ENCODE results near the gene GSG1L. TPM values are rescaled to one million over a fixed set of nuclear protein-coding genes. Genes with fewer than 3 reads are reported as not detected.
"Not testable (repeated sequence)": the region's sequence is repeated elsewhere in the genome, so short reads cannot be mapped to it uniquely, and the experiment has no call there.

Gene GSG1L
- total RNA-seq, 1 donor from 2014 or later, result not detected

GRCh38 chr16:27943766-27944165 is 119.7 kb downstream of the GSG1L start:
- H3K36me3 Mint-ChIP-seq (ENCODE audit: low read depth), result no peaks in the 10 kb centered on the region
- no peak for TF ChIP-seq CTCF (conservative IDR thresholded peaks at IDR 0.05)
- H3K27ac Mint-ChIP-seq (ENCODE audit: unreplicated experiment), result no peak overlapping the region
- no peak for DNase-seq (ENCODE audit: low read depth, low spot score)
- no peak overlapping the region for H3K4me3 Mint-ChIP-seq
- no peaks in the 10 kb centered on the region for H3K9me3 Mint-ChIP-seq
- H3K27me3 Mint-ChIP-seq (ENCODE audit: low read depth), result peaks cover 33% of the 10 kb centered on the region
- no peaks in the 10 kb centered on the region for H3K4me1 Mint-ChIP-seq

GRCh38 chr16:27942071-27942470 is 121.4 kb downstream of the GSG1L start:
- DNase-seq (ENCODE audit: low read depth, low spot score); H3K4me1 Mint-ChIP-seq; H3K9me3 Mint-ChIP-seq; H3K27ac Mint-ChIP-seq (ENCODE audit: unreplicated experiment); H3K4me3 Mint-ChIP-seq; H3K36me3 Mint-ChIP-seq (ENCODE audit: low read depth): not testable (repeated sequence)
- peaks cover 37% of the 10 kb centered on the region for H3K27me3 Mint-ChIP-seq (ENCODE audit: low read depth)

GRCh38 chr16:27935076-27935475 is 128.4 kb downstream of the GSG1L start:
- DNase-seq (ENCODE audit: low read depth, low spot score), result no peak
- TF ChIP-seq CTCF (conservative IDR thresholded peaks at IDR 0.05), result no peak
- Mint-ChIP-seq H3K27me3 (ENCODE audit: low read depth) (peaks cover 55% of the 10 kb centered on the region), H3K4me1 (no peaks in the 10 kb centered on the region), H3K27ac (ENCODE audit: unreplicated experiment) (no peak overlapping the region), H3K36me3 (ENCODE audit: low read depth) (no peaks in the 10 kb centered on the region), H3K9me3 (no peaks in the 10 kb centered on the region), H3K4me3 (no peak overlapping the region)

- H3K4me3 Mint-ChIP-seq, result no peak overlapping the region
- H3K27ac Mint-ChIP-seq (ENCODE audit: unreplicated experiment), result no peak overlapping the region
- H3K9me3 Mint-ChIP-seq, result no peaks in the 10 kb centered on the region
- no peaks in the 10 kb centered on the region for H3K36me3 Mint-ChIP-seq (ENCODE audit: low read depth)
- no peak for TF ChIP-seq CTCF (conservative IDR thresholded peaks at IDR 0.05)
- H3K4me1 Mint-ChIP-seq, result no peaks in the 10 kb centered on the region
- DNase-seq (ENCODE audit: low read depth, low spot score), result no peak
- H3K27me3 Mint-ChIP-seq (ENCODE audit: low read depth), result peaks cover 59% of the 10 kb centered on the region
Observed at GRCh38 chr16:27932542-27933135, 130.9 kb downstream of the GSG1L start.

- H3K27ac Mint-ChIP-seq (ENCODE audit: unreplicated experiment), result no peak overlapping the region
- H3K9me3 Mint-ChIP-seq, result no peaks in the 10 kb centered on the region
- no peaks in the 10 kb centered on the region for H3K4me1 Mint-ChIP-seq
- no peak for TF ChIP-seq CTCF (conservative IDR thresholded peaks at IDR 0.05)
- H3K27me3 Mint-ChIP-seq (ENCODE audit: low read depth), result peaks cover 69% of the 10 kb centered on the region
- no peak overlapping the region for H3K4me3 Mint-ChIP-seq
- no peaks in the 10 kb centered on the region for H3K36me3 Mint-ChIP-seq (ENCODE audit: low read depth)
- DNase-seq (ENCODE audit: low read depth, low spot score), result no peak
Observed at GRCh38 chr16:27929818-27930217, 133.7 kb downstream of the GSG1L start.

- H3K36me3 Mint-ChIP-seq (ENCODE audit: low read depth), result no peaks in the 10 kb centered on the region
- no peak for TF ChIP-seq CTCF (conservative IDR thresholded peaks at IDR 0.05)
- no peaks in the 10 kb centered on the region for H3K4me1 Mint-ChIP-seq
- no peak for DNase-seq (ENCODE audit: low read depth, low spot score)
- H3K27ac Mint-ChIP-seq (ENCODE audit: unreplicated experiment), result no peak overlapping the region
- H3K4me3 Mint-ChIP-seq, result no peak overlapping the region
- peaks cover 68% of the 10 kb centered on the region for H3K27me3 Mint-ChIP-seq (ENCODE audit: low read depth)
- no peaks in the 10 kb centered on the region for H3K9me3 Mint-ChIP-seq
Observed at GRCh38 chr16:27928542-27928941, 135.0 kb downstream of the GSG1L start.

All from neural crest cell (in vitro differentiated cells).